ENCODE data around the gene TP63.
"Not testable (repeated sequence)": the region's sequence is repeated elsewhere in the genome, so short reads cannot be mapped to it uniquely, and the experiment has no call there.

Gene TP63

DNA sequence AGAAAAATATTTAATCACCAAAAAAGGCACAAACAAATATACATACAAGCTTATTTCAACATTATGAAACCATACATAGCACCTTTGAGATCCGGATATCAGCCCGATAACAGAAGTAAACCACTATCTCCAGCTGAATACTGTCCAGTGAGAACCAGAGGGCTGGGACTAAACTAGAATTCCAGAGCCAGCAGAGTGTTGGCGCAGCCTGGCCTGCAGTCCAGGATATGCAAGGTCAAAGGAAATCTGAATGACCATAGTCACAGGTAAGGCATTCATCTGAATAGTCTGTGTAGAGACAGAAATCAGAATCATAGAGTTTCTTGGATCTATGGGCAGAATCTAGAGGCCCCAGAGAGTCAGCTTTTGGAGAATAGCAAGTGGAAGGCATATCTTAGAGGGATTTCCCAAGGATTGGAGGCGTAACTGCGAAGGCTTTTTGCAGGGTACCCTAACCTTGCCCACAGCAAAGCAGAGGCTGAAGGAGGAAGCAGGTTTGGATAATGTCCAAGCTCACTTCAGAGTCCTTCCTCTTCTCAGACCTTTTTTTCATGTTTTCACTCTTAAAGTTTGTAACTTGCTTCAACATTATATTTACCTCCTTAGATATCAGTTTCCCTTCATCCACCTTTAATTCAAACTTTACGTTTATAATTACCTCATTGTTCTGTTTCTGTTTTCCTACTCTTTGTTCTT lies 32.5 kb upstream of the TP63 start:
- Histone ChIP-seq H3K4me3 (ENCODE audit: low read depth, low read length) (no peak overlapping the region), H3K9ac (ENCODE audit: low read depth, low read length) (no peak overlapping the region), H3K4me1 (ENCODE audit: control insufficient read depth, insufficient read depth, low read length) (no peaks in the 10 kb centered on the region), H3K36me3 (ENCODE audit: control insufficient read depth, insufficient read depth, low read length) (no peaks in the 10 kb centered on the region), H3K9me3 (ENCODE audit: control insufficient read depth, insufficient read depth, low read length) (no peaks in the 10 kb centered on the region), H3K27me3 (ENCODE audit: control insufficient read depth, insufficient read depth, low read length) (no peaks in the 10 kb centered on the region)

DNA sequence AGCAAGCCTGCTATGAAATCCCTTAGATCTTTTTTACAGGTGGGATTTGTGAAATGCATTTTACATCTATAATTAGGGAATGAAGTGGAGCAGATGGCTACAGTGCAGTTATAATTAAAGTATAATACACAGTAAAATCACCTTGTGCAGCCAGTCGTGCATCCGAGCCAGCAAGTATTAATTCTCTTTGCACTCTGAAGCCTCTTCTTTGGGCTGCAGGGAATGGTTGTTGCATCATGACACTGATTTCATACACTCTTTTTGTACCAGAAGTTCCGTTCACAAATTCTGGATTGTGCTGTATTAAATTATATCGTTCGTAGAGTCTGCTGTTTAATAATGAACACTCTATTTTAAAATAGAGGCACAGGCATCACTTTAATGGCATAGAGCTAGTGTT lies 28.7 kb upstream of the TP63 start:
- H3K4me3 ChIP-seq (ENCODE audit: low read depth, low read length): no peak overlapping the region
- H3K9ac ChIP-seq (ENCODE audit: low read depth, low read length): no peak overlapping the region
- H3K27me3 ChIP-seq (ENCODE audit: control insufficient read depth, insufficient read depth, low read length): no peaks in the 10 kb centered on the region
- H3K9me3 ChIP-seq (ENCODE audit: control insufficient read depth, insufficient read depth, low read length): no peaks in the 10 kb centered on the region
- H3K36me3 ChIP-seq (ENCODE audit: control insufficient read depth, insufficient read depth, low read length): no peaks in the 10 kb centered on the region
- no peaks in the 10 kb centered on the region for H3K4me1 ChIP-seq (ENCODE audit: control insufficient read depth, insufficient read depth, low read length)

DNA sequence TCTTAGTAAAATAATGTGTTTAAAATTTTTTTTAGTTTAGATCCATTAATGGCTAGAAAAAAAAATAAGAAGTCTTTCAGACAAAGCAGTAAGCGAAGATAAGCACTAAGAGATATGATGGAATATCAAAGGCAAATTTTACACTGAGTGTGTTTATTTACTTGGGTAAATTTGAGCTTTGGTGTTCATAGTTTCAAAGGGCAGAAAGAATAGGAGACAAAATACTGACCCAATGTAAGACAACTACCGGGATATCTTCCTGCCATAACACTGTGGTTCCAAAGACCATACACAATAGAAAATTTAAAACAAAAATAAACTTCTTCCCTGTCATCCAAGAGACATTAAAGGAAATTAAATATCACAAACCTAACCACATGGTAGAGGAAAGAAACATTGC lies 25.5 kb upstream of the TP63 start:
- Histone ChIP-seq H3K9ac (ENCODE audit: low read depth, low read length) (no peak overlapping the region), H3K4me3 (ENCODE audit: low read depth, low read length) (no peak overlapping the region), H3K9me3 (ENCODE audit: control insufficient read depth, insufficient read depth, low read length) (no peaks in the 10 kb centered on the region), H3K4me1 (ENCODE audit: control insufficient read depth, insufficient read depth, low read length) (no peaks in the 10 kb centered on the region), H3K36me3 (ENCODE audit: control insufficient read depth, insufficient read depth, low read length) (no peaks in the 10 kb centered on the region), H3K27me3 (ENCODE audit: control insufficient read depth, insufficient read depth, low read length) (no peaks in the 10 kb centered on the region)

DNA sequence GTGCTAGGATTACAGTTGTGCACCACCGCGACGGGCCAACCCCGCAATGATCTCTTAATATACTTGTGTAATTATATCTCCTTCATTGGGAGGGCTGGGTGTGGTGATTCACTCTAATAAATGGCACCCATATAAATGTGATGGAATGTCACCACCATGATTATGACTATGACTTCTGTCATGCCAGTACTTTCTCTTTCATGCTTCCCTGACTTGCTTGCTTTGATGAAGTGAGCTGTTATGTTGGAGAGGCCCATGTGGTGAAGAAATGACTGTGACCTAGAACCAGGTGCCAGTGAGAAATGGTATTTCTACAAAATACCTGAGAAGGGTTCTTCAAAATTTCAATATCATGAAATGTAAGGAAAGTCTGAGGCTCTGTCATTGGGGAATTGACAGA lies 24.4 kb upstream of the TP63 start:
- H3K9ac ChIP-seq (ENCODE audit: low read depth, low read length): no peak overlapping the region
- H3K36me3 ChIP-seq (ENCODE audit: control insufficient read depth, insufficient read depth, low read length): no peaks in the 10 kb centered on the region
- no peaks in the 10 kb centered on the region for H3K27me3 ChIP-seq (ENCODE audit: control insufficient read depth, insufficient read depth, low read length)
- no peak overlapping the region for H3K4me3 ChIP-seq (ENCODE audit: low read depth, low read length)
- no peaks in the 10 kb centered on the region for H3K9me3 ChIP-seq (ENCODE audit: control insufficient read depth, insufficient read depth, low read length)
- no peaks in the 10 kb centered on the region for H3K4me1 ChIP-seq (ENCODE audit: control insufficient read depth, insufficient read depth, low read length)

DNA sequence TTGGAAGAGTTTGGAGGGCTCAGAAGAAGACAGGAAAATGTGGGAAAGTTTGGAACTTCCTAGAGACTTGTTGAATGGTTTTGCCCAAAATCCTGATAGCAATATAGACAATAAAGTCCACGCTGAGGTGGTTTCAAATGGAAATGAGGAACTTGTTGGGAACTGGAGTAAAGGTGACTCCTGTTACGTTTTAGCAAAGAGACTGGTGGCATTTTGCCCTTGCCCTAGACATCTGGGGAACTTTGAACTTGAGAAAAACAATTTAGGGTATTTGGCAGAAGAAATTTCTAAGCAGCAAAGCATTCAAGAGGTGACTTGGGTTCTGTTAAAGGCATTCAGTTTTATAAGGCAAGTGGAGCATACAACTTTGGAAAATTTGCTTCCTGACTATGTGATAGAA lies 18.5 kb upstream of the TP63 start:
- H3K9me3 ChIP-seq (ENCODE audit: control insufficient read depth, insufficient read depth, low read length); H3K4me1 ChIP-seq (ENCODE audit: control insufficient read depth, insufficient read depth, low read length); H3K27me3 ChIP-seq (ENCODE audit: control insufficient read depth, insufficient read depth, low read length); H3K4me3 ChIP-seq (ENCODE audit: low read depth, low read length); H3K9ac ChIP-seq (ENCODE audit: low read depth, low read length); H3K36me3 ChIP-seq (ENCODE audit: control insufficient read depth, insufficient read depth, low read length): not testable (repeated sequence)

DNA sequence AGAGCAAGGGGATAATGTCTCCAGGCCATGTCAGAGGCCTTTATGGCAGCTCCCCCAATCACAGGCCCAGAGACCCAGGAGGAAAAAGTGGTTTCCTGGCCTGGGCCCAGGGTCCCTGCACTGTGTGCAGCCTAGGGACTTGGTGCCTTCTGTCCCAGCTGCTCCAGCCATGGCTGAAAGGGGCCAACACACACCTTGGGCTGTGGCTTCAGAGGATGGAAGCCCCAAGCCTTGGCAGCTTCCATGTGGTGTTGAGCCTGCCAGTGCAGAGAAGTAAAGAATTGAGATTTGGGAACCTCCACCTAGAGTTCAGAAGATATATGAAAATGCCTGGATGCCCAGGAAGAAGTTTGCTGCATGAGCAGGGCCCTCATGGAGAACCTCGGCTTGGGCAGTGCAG lies 18.1 kb upstream of the TP63 start:
- H3K27me3 ChIP-seq (ENCODE audit: control insufficient read depth, insufficient read depth, low read length): no peaks in the 10 kb centered on the region
- no peak overlapping the region for H3K4me3 ChIP-seq (ENCODE audit: low read depth, low read length)
- no peak overlapping the region for H3K9ac ChIP-seq (ENCODE audit: low read depth, low read length)
- no peaks in the 10 kb centered on the region for H3K4me1 ChIP-seq (ENCODE audit: control insufficient read depth, insufficient read depth, low read length)
- H3K9me3 ChIP-seq (ENCODE audit: control insufficient read depth, insufficient read depth, low read length): no peaks in the 10 kb centered on the region
- no peaks in the 10 kb centered on the region for H3K36me3 ChIP-seq (ENCODE audit: control insufficient read depth, insufficient read depth, low read length)

DNA sequence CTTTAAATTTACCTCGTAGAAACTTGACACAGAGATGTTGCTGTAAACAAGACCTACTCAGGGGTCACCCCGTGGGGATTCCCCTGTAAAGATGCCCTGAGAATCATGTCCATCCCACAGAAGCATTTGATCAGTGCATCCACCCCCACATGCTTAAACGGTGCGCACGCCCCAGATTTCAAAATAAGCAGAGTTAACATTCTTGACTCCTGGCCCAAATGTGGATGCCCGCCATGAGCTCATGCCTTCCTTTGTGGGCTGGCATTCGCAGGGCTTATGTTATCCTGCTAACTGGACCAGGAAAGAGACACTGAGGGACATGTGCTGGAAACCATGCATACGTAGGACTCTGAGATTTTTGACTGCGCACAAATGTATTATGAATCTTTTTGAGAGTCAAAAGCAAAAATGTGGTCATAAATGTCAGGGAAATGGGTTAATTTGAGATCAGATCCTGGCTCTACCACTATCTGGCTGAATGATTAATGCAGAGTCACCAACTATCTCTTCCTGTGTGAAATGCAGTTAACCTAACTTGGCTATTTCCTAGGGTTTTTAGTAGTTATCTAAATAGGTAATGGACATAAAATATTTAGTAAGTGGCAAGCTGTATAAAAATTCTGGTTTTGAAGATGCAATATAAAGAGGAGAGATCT lies 9.1 kb upstream of the TP63 start:
- Histone ChIP-seq H3K9me3 (ENCODE audit: control insufficient read depth, insufficient read depth, low read length) (no peaks in the 10 kb centered on the region), H3K27me3 (ENCODE audit: control insufficient read depth, insufficient read depth, low read length) (no peaks in the 10 kb centered on the region), H3K4me3 (ENCODE audit: low read depth, low read length) (no peak overlapping the region), H3K4me1 (ENCODE audit: control insufficient read depth, insufficient read depth, low read length) (no peaks in the 10 kb centered on the region), H3K9ac (ENCODE audit: low read depth, low read length) (no peak overlapping the region), H3K36me3 (ENCODE audit: control insufficient read depth, insufficient read depth, low read length) (no peaks in the 10 kb centered on the region)

DNA sequence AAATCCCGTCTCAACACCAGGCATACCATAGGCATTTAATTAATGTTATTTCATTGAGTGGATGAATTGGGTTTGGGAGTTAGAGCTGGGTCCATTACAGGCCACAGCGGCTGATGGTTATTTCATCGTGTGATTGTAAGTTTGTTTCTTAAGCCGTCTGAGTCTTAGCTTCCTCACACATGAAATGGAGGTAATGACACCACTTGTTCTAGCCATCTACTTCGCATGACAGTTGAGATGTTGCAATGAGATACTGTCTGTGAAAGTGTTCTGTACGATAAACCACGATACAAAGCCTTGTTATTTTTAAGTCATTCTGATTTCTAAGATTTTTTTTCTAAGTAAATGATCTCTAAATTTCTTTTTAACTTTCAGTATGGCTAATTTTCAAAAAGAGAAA lies 8.6 kb upstream of the TP63 start:
- Histone ChIP-seq H3K4me3 (ENCODE audit: low read depth, low read length) (no peak overlapping the region), H3K36me3 (ENCODE audit: control insufficient read depth, insufficient read depth, low read length) (no peaks in the 10 kb centered on the region), H3K9me3 (ENCODE audit: control insufficient read depth, insufficient read depth, low read length) (no peaks in the 10 kb centered on the region), H3K9ac (ENCODE audit: low read depth, low read length) (no peak overlapping the region), H3K27me3 (ENCODE audit: control insufficient read depth, insufficient read depth, low read length) (no peaks in the 10 kb centered on the region), H3K4me1 (ENCODE audit: control insufficient read depth, insufficient read depth, low read length) (no peaks in the 10 kb centered on the region)

DNA sequence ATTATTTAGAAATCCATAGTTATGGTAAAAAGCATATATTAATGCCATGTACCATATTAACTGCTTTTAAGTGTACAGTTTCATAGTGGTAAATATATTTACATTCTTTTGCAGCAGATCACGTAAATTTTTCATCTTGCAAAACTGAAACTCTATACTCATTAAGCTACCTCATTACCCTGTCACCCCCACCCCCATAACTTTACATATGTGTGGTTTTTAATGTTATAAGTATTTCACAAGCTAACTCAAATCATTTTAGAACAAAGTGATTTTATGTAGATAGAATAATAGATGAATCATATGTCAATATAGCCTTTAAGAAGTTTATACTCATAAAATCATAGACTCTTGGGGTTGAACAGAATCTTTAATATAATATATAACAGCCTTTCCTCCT lies 7.1 kb upstream of the TP63 start:
- H3K9me3 ChIP-seq (ENCODE audit: control insufficient read depth, insufficient read depth, low read length): no peaks in the 10 kb centered on the region
- H3K4me3 ChIP-seq (ENCODE audit: low read depth, low read length): no peak overlapping the region
- H3K27me3 ChIP-seq (ENCODE audit: control insufficient read depth, insufficient read depth, low read length): no peaks in the 10 kb centered on the region
- no peaks in the 10 kb centered on the region for H3K4me1 ChIP-seq (ENCODE audit: control insufficient read depth, insufficient read depth, low read length)
- H3K36me3 ChIP-seq (ENCODE audit: control insufficient read depth, insufficient read depth, low read length): no peaks in the 10 kb centered on the region
- no peak overlapping the region for H3K9ac ChIP-seq (ENCODE audit: low read depth, low read length)

DNA sequence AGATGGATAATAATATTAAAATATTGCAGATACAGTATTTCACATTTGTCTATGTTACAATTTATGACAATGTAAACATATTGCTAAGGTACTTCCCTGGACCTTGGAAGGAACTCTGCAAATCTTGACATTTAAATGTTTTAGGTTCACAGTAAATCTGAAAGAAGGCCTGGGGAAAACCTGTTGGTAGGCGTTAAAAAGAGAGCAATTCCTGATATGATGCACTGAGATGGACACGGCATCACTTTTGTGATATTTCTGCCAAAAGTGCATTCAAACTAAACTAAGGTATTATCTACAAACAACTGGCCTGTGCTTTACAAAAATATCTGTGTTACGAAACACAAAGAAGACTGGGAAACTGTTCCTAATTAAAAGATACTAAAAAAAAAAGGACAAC lies 6.1 kb upstream of the TP63 start:
- H3K9ac ChIP-seq (ENCODE audit: low read depth, low read length): no peak overlapping the region
- H3K4me1 ChIP-seq (ENCODE audit: control insufficient read depth, insufficient read depth, low read length): no peaks in the 10 kb centered on the region
- no peaks in the 10 kb centered on the region for H3K9me3 ChIP-seq (ENCODE audit: control insufficient read depth, insufficient read depth, low read length)

DNA sequence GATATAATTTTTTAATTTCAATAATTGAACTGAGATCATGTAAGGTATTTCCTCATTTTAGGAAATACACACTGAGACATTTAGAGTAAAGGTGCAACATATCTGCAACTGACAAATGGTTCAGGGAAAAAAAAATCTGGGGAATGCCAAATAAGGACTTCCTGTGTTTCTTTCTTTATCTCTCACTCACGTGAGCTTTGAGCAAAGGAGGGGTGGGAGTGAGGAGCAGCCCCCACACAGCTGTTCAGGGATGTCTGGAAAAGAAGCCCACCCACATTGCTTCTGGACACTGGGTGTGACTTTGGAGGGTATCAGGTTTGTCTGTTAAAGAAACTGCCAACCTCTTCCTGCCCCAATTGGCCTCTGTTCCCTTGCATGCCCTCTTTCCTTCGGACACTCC lies 5.6 kb upstream of the TP63 start:
- Histone ChIP-seq H3K4me3 (ENCODE audit: low read depth, low read length) (no peak overlapping the region), H3K4me1 (ENCODE audit: control insufficient read depth, insufficient read depth, low read length) (no peaks in the 10 kb centered on the region), H3K36me3 (ENCODE audit: control insufficient read depth, insufficient read depth, low read length) (no peaks in the 10 kb centered on the region), H3K27me3 (ENCODE audit: control insufficient read depth, insufficient read depth, low read length) (no peaks in the 10 kb centered on the region), H3K9ac (ENCODE audit: low read depth, low read length) (no peak overlapping the region), H3K9me3 (ENCODE audit: control insufficient read depth, insufficient read depth, low read length) (no peaks in the 10 kb centered on the region)

More for the DNA sequence above, 6.1 kb upstream of the TP63 start:
- no peaks in the 10 kb centered on the region for H3K27me3 ChIP-seq (ENCODE audit: control insufficient read depth, insufficient read depth, low read length)
- H3K4me3 ChIP-seq (ENCODE audit: low read depth, low read length): no peak overlapping the region
- H3K36me3 ChIP-seq (ENCODE audit: control insufficient read depth, insufficient read depth, low read length): no peaks in the 10 kb centered on the region

DNA sequence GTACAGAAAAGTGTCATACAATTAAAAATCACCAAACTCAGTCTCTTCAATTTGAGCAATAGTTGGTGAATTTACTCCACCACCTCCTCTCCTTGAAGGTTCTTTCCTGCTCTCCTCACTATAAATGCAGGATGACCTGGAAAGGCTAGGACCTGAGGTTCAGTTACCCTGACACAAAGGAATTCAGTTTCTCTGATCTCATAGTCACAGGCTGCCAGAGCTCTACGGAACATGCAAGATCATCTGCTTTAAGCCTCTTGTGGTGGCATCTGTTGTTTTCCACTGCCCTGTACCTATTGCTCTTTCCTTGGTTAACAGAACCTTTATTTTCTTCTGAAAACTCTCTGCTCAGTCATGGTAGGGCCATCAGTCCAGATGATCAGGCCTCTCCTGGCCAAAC lies 4.9 kb upstream of the TP63 start:
- no peak overlapping the region for H3K4me3 ChIP-seq (ENCODE audit: low read depth, low read length)
- H3K27me3 ChIP-seq (ENCODE audit: control insufficient read depth, insufficient read depth, low read length): no peaks in the 10 kb centered on the region
- H3K36me3 ChIP-seq (ENCODE audit: control insufficient read depth, insufficient read depth, low read length): no peaks in the 10 kb centered on the region
- no peaks in the 10 kb centered on the region for H3K9me3 ChIP-seq (ENCODE audit: control insufficient read depth, insufficient read depth, low read length)
- no peaks in the 10 kb centered on the region for H3K4me1 ChIP-seq (ENCODE audit: control insufficient read depth, insufficient read depth, low read length)
- no peak overlapping the region for H3K9ac ChIP-seq (ENCODE audit: low read depth, low read length)
